HepG2 (cell line): ENCODE data around the gene PLLP. TPM values are rescaled to one million over a fixed set of nuclear protein-coding genes. Genes with fewer than 3 reads are reported as not detected.

Experiments used
- BHLHE40 ChIP-seq: IDR thresholded peaks from 2 replicates; pipeline ENCODE4 v1.6.1; 2011; ENCODE audit warnings: low read length, improper control_type of control experiment
- GFI1 ChIP-seq: sonication (generic); formaldehyde crosslinking; IDR thresholded peaks from 2 replicates; pipeline ENCODE4 v1.5.0; 2020; ENCODE audit warnings: missing genetic modification reagents, mild to moderate bottlenecking, borderline replicate concordance
- GZF1 ChIP-seq: sonication (generic); formaldehyde crosslinking; IDR thresholded peaks from 2 replicates; pipeline ENCODE4 v1.5.1; 2020; ENCODE audit warnings: mild to moderate bottlenecking, missing genetic modification reagents
- HOXA5 ChIP-seq: sonication (generic); formaldehyde crosslinking; IDR thresholded peaks from 2 replicates; pipeline ENCODE4 v1.4.0; 2020; ENCODE audit warnings: missing genetic modification reagents
- JUNB ChIP-seq: sonication (generic); formaldehyde crosslinking; IDR thresholded peaks from 2 replicates; pipeline ENCODE4 v1.8.0; 2022; ENCODE audit warnings: missing genetic modification reagents, mild to moderate bottlenecking, borderline replicate concordance
- KAT2B ChIP-seq: fragments of 150-350 bp; IDR thresholded peaks from 2 replicates; pipeline ENCODE4 v1.6.1; 2014; ENCODE audit warnings: low read depth, low read length, borderline replicate concordance
- KDM5A ChIP-seq: fragments of 200-600 bp; sonication (generic); IDR thresholded peaks from 2 replicates; pipeline ENCODE4 v1.7.0; 2018; ENCODE audit warnings: antibody characterized with exemption, mild to moderate bottlenecking, low read length, borderline replicate concordance
- MAFG ChIP-seq: sonication (generic); formaldehyde crosslinking; IDR thresholded peaks from 2 replicates; pipeline ENCODE4 v1.5.1; 2020; ENCODE audit warnings: mild to moderate bottlenecking, missing genetic modification reagents
- NAIF1 ChIP-seq: sonication (generic); formaldehyde crosslinking; IDR thresholded peaks from 2 replicates; pipeline ENCODE4 v1.5.0; 2020; ENCODE audit warnings: mild to moderate bottlenecking, missing genetic modification reagents, borderline replicate concordance
- NFE2L2 ChIP-seq: fragments of 150-350 bp; IDR thresholded peaks from 2 replicates; pipeline ENCODE4 v1.6.1; 2014; ENCODE audit warnings: low read length
- NKX3-1 ChIP-seq: sonication (generic); formaldehyde crosslinking; IDR thresholded peaks from 2 replicates; pipeline ENCODE4 v1.5.0; 2020; ENCODE audit warnings: missing genetic modification reagents
- PAX8 ChIP-seq: sonication (generic); formaldehyde crosslinking; IDR thresholded peaks from 2 replicates; pipeline ENCODE4 v1.8.0; 2022; ENCODE audit warnings: mild to moderate bottlenecking, missing genetic modification reagents, borderline replicate concordance
- RORA ChIP-seq: sonication (generic); formaldehyde crosslinking; IDR thresholded peaks from 2 replicates; pipeline ENCODE4 v1.5.0; 2020; ENCODE audit warnings: mild to moderate bottlenecking, missing genetic modification reagents, moderate library complexity
- SALL1 ChIP-seq: sonication (generic); formaldehyde crosslinking; IDR thresholded peaks from 2 replicates; pipeline ENCODE4 v1.8.0; 2022; ENCODE audit warnings: mild to moderate bottlenecking, missing genetic modification reagents
- SALL2 ChIP-seq: sonication (generic); formaldehyde crosslinking; IDR thresholded peaks from 2 replicates; pipeline ENCODE4 v1.8.1; 2023; ENCODE audit warnings: mild to moderate bottlenecking, missing genetic modification reagents, inconsistent platforms
- SMAD3 ChIP-seq: sonication (generic); formaldehyde crosslinking; IDR thresholded peaks from 2 replicates; pipeline ENCODE4 v1.4.0; 2020; ENCODE audit warnings: missing genetic modification reagents
- SYNCRIP ChIP-seq: fragments of 200-400 bp; formaldehyde crosslinking; IDR thresholded peaks from 2 replicates; pipeline ENCODE4 v1.6.1; 2018; ENCODE audit warnings: mild to moderate bottlenecking, low read depth, low read length; ENCODE audit not compliant: insufficient read depth
- ZNF20 ChIP-seq: sonication (generic); formaldehyde crosslinking; IDR thresholded peaks from 2 replicates; pipeline ENCODE4 v1.4.0; 2020; ENCODE audit warnings: mild to moderate bottlenecking, moderate library complexity, missing genetic modification reagents
- ZNF30 ChIP-seq: sonication (generic); formaldehyde crosslinking; IDR thresholded peaks from 2 replicates; pipeline ENCODE4 v1.5.0; 2020; ENCODE audit warnings: mild to moderate bottlenecking, missing genetic modification reagents
- ZNF652 ChIP-seq: IDR thresholded peaks from 2 replicates; pipeline ENCODE4 v1.6.1; 2016; ENCODE audit warnings: low read depth, borderline replicate concordance
- ZNF768 ChIP-seq: sonication (generic); formaldehyde crosslinking; IDR thresholded peaks from 2 replicates; pipeline ENCODE4 v1.4.0; 2020; ENCODE audit warnings: missing genetic modification reagents
- ZNF850 ChIP-seq: sonication (generic); formaldehyde crosslinking; conservative IDR thresholded peaks from 2 replicates; pipeline ENCODE4 v1.9.0; 2021; ENCODE audit warnings: mild to moderate bottlenecking, missing genetic modification reagents
- polyA plus RNA-seq, 8 experiments: library from polyadenylated mRNA; depleted of rRNA in 3 of 8; stranded (reverse) in 7 of 8; unstranded in 1 of 8; fragments of >200 nt; fragmentation: Illumina TruSeq in 4 of 8; extraction: Trizol in 4 of 8; gene quantifications; 2 replicates each; pipeline versions ENCODE4 v1.2.1 to v1.2.3, GENCODE V29; 2011 to 2016; ENCODE audit warnings: low read depth in 4 of 8, missing spikeins in 1 of 8, mixed read lengths in 1 of 8; ENCODE audit not compliant: insufficient read depth in 1 of 8
- total RNA-seq, 5 experiments: library from RNA; depleted of rRNA; stranded (reverse); fragments of >200 nt; fragmentation: Illumina TruSeq; extraction: Trizol; gene quantifications; 2 replicates each; pipeline ENCODE4 v1.2.3, GENCODE V29; 2016; ENCODE audit warnings: low read depth in 1 of 5
- TF ChIP-seq, protein P1 (sequence below): fragments of 450-650 bp; IDR thresholded peaks from 2 replicates; pipeline ENCODE4 v1.6.1; 2017
- TF ChIP-seq, protein P2 (sequence below): IDR thresholded peaks from 2 replicates; pipeline ENCODE4 v1.6.1; 2016; ENCODE audit warnings: missing compliant biosample characterization, missing genetic modification reagents, borderline replicate concordance
- TF ChIP-seq, protein P3 (sequence below): IDR thresholded peaks from 2 replicates; pipeline ENCODE4 v1.6.1; 2016
- TF ChIP-seq, protein P4 (sequence below): sonication (generic); formaldehyde crosslinking; IDR thresholded peaks from 2 replicates; pipeline ENCODE4 v1.5.0; 2020; ENCODE audit warnings: missing genetic modification reagents

Gene PLLP
- total and polyA plus RNA-seq, 2 of the 13 experiments (the other 11 are each of a cell fraction or from before 2014, with no cell fraction given), result 60.6 to 127 TPM

DNA sequence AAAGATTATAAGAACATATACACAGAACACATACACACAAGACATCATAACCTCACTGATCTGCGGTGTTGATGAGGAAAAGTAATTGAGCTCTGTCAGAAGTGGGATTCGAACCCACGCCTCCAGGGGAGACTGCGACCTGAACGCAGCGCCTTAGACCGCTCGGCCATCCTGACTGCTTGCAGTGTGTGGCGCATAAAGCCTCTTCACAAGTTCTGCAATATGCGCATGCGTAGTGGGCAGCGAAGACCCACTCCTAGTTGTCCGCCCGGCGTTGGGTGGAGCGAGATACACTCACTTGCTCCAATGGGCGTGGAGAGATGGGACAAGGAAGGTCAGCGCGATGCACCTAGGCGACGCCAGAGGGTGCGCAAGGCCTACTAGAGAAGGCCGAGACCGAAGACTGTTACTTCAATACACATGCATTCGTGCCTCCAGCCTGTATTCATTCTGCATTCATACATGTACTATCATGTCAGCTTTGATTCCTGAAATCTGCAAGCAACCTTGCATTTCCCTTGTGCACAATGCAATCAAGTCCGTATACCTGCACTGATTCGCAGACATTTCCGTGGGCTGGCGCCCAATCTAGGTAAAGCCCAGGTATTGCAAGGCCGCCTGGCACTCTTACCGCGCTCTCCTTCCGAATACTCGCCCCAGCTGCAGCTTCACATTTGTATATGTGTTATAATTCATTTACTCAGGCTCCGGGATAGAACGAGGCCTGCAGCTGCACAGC is 16.1 kb upstream of the PLLP start (continued):
- peak; percentile 60; the same call in 1 of the 2 replicates for TF ChIP-seq ZNF768
- no peak; the same call in 1 of the 2 replicates for TF ChIP-seq NFE2L2
- TF ChIP-seq, protein P1, sequence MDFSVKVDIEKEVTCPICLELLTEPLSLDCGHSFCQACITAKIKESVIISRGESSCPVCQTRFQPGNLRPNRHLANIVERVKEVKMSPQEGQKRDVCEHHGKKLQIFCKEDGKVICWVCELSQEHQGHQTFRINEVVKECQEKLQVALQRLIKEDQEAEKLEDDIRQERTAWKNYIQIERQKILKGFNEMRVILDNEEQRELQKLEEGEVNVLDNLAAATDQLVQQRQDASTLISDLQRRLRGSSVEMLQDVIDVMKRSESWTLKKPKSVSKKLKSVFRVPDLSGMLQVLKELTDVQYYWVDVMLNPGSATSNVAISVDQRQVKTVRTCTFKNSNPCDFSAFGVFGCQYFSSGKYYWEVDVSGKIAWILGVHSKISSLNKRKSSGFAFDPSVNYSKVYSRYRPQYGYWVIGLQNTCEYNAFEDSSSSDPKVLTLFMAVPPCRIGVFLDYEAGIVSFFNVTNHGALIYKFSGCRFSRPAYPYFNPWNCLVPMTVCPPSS, result no peak
- peak; percentile 84; the same call in 1 of the 2 replicates for TF ChIP-seq SALL2 (CRISPR knock-in tag)
- TF ChIP-seq SMAD3, result peak; percentile 88; the same call in 1 of the 2 replicates
- TF ChIP-seq SALL1 (CRISPR knock-in tag), result peak; percentile 96
- TF ChIP-seq NKX3-1 (CRISPR knock-in tag), result no peak
- no peak for TF ChIP-seq MAFG (CRISPR knock-in tag)
- no peak for TF ChIP-seq KDM5A
- TF ChIP-seq, protein P2, sequence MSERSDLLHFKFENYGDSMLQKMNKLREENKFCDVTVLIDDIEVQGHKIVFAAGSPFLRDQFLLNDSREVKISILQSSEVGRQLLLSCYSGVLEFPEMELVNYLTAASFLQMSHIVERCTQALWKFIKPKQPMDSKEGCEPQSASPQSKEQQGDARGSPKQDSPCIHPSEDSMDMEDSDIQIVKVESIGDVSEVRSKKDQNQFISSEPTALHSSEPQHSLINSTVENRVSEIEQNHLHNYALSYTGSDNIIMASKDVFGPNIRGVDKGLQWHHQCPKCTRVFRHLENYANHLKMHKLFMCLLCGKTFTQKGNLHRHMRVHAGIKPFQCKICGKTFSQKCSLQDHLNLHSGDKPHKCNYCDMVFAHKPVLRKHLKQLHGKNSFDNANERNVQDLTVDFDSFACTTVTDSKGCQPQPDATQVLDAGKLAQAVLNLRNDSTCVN (CRISPR knock-in tag), result peak; percentile 84; the same call in 1 of the 2 replicates
- TF ChIP-seq RORA (CRISPR knock-in tag), result peak; percentile 26
- TF ChIP-seq GZF1 (CRISPR knock-in tag), result no peak
- no peak for TF ChIP-seq ZNF850
- no peak for TF ChIP-seq ZNF652 (CRISPR knock-in tag)
- TF ChIP-seq, protein P3, sequence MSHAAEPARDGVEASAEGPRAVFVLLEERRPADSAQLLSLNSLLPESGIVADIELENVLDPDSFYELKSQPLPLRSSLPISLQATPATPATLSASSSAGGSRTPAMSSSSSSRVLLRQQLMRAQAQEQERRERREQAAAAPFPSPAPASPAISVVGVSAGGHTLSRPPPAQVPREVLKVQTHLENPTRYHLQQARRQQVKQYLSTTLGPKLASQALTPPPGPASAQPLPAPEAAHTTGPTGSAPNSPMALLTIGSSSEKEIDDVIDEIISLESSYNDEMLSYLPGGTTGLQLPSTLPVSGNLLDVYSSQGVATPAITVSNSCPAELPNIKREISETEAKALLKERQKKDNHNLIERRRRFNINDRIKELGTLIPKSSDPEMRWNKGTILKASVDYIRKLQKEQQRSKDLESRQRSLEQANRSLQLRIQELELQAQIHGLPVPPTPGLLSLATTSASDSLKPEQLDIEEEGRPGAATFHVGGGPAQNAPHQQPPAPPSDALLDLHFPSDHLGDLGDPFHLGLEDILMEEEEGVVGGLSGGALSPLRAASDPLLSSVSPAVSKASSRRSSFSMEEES (CRISPR knock-in tag), result peak; percentile 38
- TF ChIP-seq SYNCRIP, result no peak
- no peak for TF ChIP-seq KAT2B
- no peak; the same call in 1 of the 2 replicates for TF ChIP-seq PAX8
- TF ChIP-seq HOXA5 (CRISPR knock-in tag), result no peak; the same call in 1 of the 2 replicates
- peak; percentile 60; the same call in 1 of the 2 replicates for TF ChIP-seq BHLHE40
- no peak for TF ChIP-seq ZNF30 (CRISPR knock-in tag)
- TF ChIP-seq, protein P4, sequence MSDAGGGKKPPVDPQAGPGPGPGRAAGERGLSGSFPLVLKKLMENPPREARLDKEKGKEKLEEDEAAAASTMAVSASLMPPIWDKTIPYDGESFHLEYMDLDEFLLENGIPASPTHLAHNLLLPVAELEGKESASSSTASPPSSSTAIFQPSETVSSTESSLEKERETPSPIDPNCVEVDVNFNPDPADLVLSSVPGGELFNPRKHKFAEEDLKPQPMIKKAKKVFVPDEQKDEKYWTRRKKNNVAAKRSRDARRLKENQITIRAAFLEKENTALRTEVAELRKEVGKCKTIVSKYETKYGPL, result no peak; the same call in 1 of the 2 replicates
- no peak for TF ChIP-seq NAIF1
- TF ChIP-seq GFI1, result peak; percentile 42; the same call in 1 of the 2 replicates
- no peak for TF ChIP-seq ZNF20 (CRISPR knock-in tag)
- TF ChIP-seq JUNB (CRISPR knock-in tag), result no peak
